Measurements from ENCODE around the gene ABHD12. TPM values are rescaled to one million over a fixed set of nuclear protein-coding genes. Genes with fewer than 3 reads are reported as not detected.

ABHD12 gene
- total RNA-seq, 1 experiment from 2014 or later: 60.1 TPM

DNA sequence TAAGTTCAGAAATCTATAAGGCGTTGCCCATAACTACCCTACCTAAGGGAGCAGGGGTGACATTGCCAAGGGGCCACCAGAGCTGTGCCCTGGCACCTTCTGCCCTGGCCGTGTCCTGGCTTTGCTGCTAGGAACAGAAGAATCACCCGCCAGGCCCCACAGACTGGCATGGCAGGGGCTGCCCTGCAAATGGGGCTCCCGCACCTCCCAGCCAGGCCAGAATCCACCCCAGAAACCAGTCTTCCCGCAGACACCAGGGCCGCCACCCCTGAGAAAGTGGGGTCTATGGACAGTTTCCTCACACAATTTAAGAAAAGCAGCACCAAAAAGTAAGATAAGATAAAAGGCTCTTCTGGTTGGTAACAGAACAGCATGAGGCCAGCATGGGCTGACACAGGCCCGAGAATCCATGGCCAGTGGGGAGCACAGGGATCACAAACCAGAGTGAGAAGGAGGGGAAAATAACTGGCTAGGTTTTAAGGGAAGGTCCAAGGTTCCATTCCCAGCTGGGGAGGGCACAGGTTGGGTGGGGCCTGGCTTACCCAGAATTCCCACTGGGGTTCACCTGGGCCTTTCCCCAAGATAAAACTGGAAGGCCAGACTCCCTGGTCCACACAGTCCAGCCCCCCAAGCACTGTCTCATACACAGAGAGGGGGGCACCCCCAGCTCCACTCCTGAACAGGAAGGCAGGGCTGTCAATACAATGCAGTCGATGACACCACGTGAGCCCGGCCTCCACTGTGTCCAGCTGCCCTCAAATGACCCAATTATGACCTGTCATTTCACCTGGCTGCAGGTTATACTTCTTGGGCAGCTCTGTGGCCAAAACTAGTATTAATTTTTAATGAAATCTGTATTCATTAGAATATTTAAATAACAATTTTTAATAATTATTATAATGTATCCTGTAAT, 83.4 kb downstream of the ABHD12 start:
- DNase-seq: no peak
- Histone ChIP-seq H3K79me2 (ENCODE audit: low read depth) (no peaks in the 10 kb centered on the region), H3K4me2 (no peak overlapping the region), H3K4me3 (no peak overlapping the region), H4K20me1 (ENCODE audit: insufficient read depth) (no peaks in the 10 kb centered on the region), H3F3A (ENCODE audit: insufficient read depth, low read depth) (peaks cover 15% of the 10 kb centered on the region; the same call in 1 of the 2 replicates), H3K9me2 (ENCODE audit: insufficient read depth) (no peaks in the 10 kb centered on the region), H3K9me3 (ENCODE audit: insufficient read depth, low read depth) (no peaks in the 10 kb centered on the region), H3K27ac (no peak overlapping the region), H3K36me3 (ENCODE audit: low read depth) (no peaks in the 10 kb centered on the region), H3K4me1 (replicated peaks; ENCODE audit: insufficient read depth) (peaks cover 38% of the 10 kb centered on the region), H3K27me3 (ENCODE audit: insufficient read depth, low read depth) (no peaks in the 10 kb centered on the region), H2AFZ (no peak overlapping the region)
- BruUV-seq (replicated peaks): no TSS peak
- POLR2A ChIA-PET (ENCODE audit: unreplicated experiment): no interaction called here
- TF ChIP-seq, protein P1, sequence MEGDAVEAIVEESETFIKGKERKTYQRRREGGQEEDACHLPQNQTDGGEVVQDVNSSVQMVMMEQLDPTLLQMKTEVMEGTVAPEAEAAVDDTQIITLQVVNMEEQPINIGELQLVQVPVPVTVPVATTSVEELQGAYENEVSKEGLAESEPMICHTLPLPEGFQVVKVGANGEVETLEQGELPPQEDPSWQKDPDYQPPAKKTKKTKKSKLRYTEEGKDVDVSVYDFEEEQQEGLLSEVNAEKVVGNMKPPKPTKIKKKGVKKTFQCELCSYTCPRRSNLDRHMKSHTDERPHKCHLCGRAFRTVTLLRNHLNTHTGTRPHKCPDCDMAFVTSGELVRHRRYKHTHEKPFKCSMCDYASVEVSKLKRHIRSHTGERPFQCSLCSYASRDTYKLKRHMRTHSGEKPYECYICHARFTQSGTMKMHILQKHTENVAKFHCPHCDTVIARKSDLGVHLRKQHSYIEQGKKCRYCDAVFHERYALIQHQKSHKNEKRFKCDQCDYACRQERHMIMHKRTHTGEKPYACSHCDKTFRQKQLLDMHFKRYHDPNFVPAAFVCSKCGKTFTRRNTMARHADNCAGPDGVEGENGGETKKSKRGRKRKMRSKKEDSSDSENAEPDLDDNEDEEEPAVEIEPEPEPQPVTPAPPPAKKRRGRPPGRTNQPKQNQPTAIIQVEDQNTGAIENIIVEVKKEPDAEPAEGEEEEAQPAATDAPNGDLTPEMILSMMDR (conservative IDR thresholded peaks at IDR 0.05): no peak
- TF ChIP-seq EZH2 (IDR thresholded peaks at IDR 0.05; ENCODE audit: low read depth): no peak
- intact Hi-C loops (cut with micrococcal nuclease; ENCODE audit: unreplicated experiment): no loop called here
- CTCF ChIA-PET: interaction anchor here (0.6 kb wide), 1 partner anchor 89 kb away, joined by 5 read pairs; no protein-coding TSS in a partner anchor

DNA sequence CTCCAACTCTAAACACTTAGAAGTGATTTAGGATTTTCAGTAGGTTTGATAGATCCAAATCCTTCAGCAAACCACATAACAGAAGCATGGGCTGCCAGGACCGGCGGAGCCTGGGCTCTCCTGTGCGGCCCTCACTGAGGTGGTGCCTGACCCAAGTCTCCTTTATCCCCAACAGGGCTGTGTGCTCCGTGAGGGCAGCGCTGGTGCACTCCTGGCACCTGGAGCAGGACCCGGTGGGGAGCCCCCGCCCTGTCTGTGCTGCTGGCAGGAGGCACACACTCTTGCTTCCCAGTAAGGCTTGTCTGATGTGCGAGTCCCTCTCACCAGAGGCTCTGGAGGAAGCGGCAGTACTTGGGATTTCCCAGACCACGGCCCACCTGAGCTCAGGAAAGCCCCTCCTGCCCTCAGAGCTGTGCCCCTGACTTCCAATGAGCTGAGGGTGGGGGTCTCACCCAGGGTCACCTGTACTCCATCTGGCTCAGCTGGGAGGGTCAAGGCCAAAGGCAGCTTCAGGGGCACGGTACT, 86.5 kb downstream of the ABHD12 start:
- CTCF ChIA-PET: no interaction called here
- H3K4me1 ChIP-seq (replicated peaks; ENCODE audit: insufficient read depth): peaks cover 9% of the 10 kb centered on the region
- peaks cover 15% of the 10 kb centered on the region for H3F3A ChIP-seq (ENCODE audit: insufficient read depth, low read depth)
- H3K79me2 ChIP-seq (ENCODE audit: low read depth): no peaks in the 10 kb centered on the region
- BruUV-seq (replicated peaks): no TSS peak
- POLR2A ChIA-PET (ENCODE audit: unreplicated experiment): no interaction called here
- no peaks in the 10 kb centered on the region for H3K27me3 ChIP-seq (ENCODE audit: insufficient read depth, low read depth)
- no peak for DNase-seq
- H3K9me3 ChIP-seq (ENCODE audit: insufficient read depth, low read depth): no peaks in the 10 kb centered on the region
- H3K36me3 ChIP-seq (ENCODE audit: low read depth): no peaks in the 10 kb centered on the region
- no peak overlapping the region for H3K4me2 ChIP-seq
- H3K27ac ChIP-seq: no peak overlapping the region
- intact Hi-C loops (cut with micrococcal nuclease; ENCODE audit: unreplicated experiment): no loop called here
- no peaks in the 10 kb centered on the region for H4K20me1 ChIP-seq (ENCODE audit: insufficient read depth)
- no peak overlapping the region for H3K4me3 ChIP-seq
- H2AFZ ChIP-seq: no peak overlapping the region
- no peak for TF ChIP-seq EZH2 (IDR thresholded peaks at IDR 0.05; ENCODE audit: low read depth)
- H3K9me2 ChIP-seq (ENCODE audit: insufficient read depth): no peaks in the 10 kb centered on the region

DNA sequence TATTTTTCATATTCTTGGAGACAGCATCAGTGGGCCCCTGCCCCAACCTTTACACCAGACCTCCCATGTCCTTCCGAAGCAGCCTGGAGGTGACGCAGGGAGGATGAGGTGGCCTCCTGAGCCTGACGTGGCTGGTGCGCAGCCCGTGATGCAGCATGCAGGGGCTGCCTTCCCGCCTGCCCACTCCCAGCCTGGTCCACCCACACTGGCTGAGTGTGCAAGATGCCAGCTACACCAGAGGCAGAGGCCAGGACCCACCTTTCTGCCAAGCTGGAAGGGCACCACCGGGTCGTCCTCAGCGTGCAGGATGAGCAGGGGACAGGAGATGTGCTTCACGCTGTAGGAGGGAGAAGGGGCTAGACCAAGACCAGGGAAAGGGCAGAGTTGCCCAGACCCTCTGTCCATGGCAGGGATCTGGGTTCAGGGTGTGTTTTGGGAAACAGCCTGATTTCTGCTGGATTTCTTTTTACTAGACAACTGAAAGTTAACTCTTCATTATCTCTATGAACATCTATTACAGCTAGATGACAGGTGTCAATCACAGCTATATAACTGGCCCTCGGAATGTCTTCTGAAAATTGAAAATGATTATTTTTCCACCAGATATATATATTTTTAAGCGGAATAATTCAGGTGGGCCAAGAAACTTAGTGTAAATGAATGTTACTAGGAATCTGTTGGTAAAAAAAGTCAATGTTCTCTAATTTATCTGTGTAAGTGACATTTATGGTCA, 87.2 kb downstream of the ABHD12 start:
- POLR2A ChIA-PET (ENCODE audit: unreplicated experiment): no interaction called here
- intact Hi-C loops (cut with micrococcal nuclease; ENCODE audit: unreplicated experiment): no loop called here

More for the DNA sequence above, 87.2 kb downstream of the ABHD12 start:
- peaks cover 3% of the 10 kb centered on the region for H3K4me1 ChIP-seq (replicated peaks; ENCODE audit: insufficient read depth)
- H3K9me3 ChIP-seq (ENCODE audit: insufficient read depth, low read depth): no peaks in the 10 kb centered on the region
- no peak for DNase-seq
- no peak overlapping the region for H3K27ac ChIP-seq
- peaks cover 22% of the 10 kb centered on the region for H3F3A ChIP-seq (ENCODE audit: insufficient read depth, low read depth)
- no peaks in the 10 kb centered on the region for H3K27me3 ChIP-seq (ENCODE audit: insufficient read depth, low read depth)
- H3K4me2 ChIP-seq: no peak overlapping the region
- no peak overlapping the region for H2AFZ ChIP-seq
- CTCF ChIA-PET: no interaction called here
- H3K9me2 ChIP-seq (ENCODE audit: insufficient read depth): no peaks in the 10 kb centered on the region
- H4K20me1 ChIP-seq (ENCODE audit: insufficient read depth): no peaks in the 10 kb centered on the region
- no peak overlapping the region for H3K4me3 ChIP-seq
- no TSS peak for BruUV-seq (replicated peaks)
- H3K79me2 ChIP-seq (ENCODE audit: low read depth): no peaks in the 10 kb centered on the region
- TF ChIP-seq EZH2 (IDR thresholded peaks at IDR 0.05; ENCODE audit: low read depth): no peak
- TF ChIP-seq, protein P1 (conservative IDR thresholded peaks at IDR 0.05): no peak
- no peaks in the 10 kb centered on the region for H3K36me3 ChIP-seq (ENCODE audit: low read depth)

All from PC-9 (cell line).